GM19193 (cell line): Measurements from ENCODE around the gene TSPAN16.

Source experiments
- POLR2A ChIP-seq: IDR thresholded peaks from 4 replicates; pipeline ENCODE4 v1.6.1; 2011; ENCODE audit not compliant: insufficient read depth, insufficient read length; ENCODE audit errors: extremely low read depth

Gene TSPAN16

DNA sequence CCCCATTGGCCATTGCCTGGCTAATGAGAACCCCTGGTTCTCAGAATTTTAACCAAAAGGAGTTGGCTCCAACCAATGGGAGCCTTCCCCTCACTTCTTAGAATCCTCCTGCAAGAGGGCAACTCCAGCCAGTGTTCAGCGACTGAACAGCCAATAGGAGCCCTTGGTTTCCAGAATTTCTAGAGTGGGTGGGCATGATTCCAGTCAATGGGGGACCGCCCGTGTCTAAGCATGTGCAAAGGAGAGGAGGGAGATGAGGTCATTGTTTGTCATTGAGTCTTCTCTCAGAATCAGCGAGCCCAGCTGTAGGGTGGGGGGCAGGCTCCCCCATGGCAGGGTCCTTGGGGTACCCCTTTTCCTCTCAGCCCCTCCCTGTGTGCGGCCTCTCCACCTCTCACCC, 69.0 kb downstream of the TSPAN16 start:
- no peak for TF ChIP-seq POLR2A
